Raji (cell line): ENCODE results near the gene SKIL.

ENCODE experiments used
- POLR2A ChIP-seq: IDR thresholded peaks from 2 replicates; pipeline ENCODE4 v1.6.1; 2011; ENCODE audit warnings: low read depth, low read length, control low read depth; ENCODE audit not compliant: insufficient read depth

SKIL gene

GRCh38 chr3:170419557-170420087 lies 62.1 kb downstream of the SKIL start:
- TF ChIP-seq POLR2A = no peak

GRCh38 chr3:170420307-170420821 lies 62.8 kb downstream of the SKIL start:
- no peak for TF ChIP-seq POLR2A

- TF ChIP-seq POLR2A = no peak
These were observed 63.7 kb downstream of the SKIL start for GRCh38 chr3:170421111-170421641.

GRCh38 chr3:170421758-170422157 lies 64.2 kb downstream of the SKIL start:
- no peak for TF ChIP-seq POLR2A

- no peak for TF ChIP-seq POLR2A
These were observed 65.6 kb downstream of the SKIL start for GRCh38 chr3:170423001-170423615.

- TF ChIP-seq POLR2A = no peak
These were observed 67.4 kb downstream of the SKIL start for GRCh38 chr3:170424879-170425278.

GRCh38 chr3:170425491-170426239 lies 68.2 kb downstream of the SKIL start:
- TF ChIP-seq POLR2A = no peak

- TF ChIP-seq POLR2A = no peak
These were observed 68.8 kb downstream of the SKIL start for GRCh38 chr3:170426240-170426797.

- no peak for TF ChIP-seq POLR2A
These were observed 70.6 kb downstream of the SKIL start for GRCh38 chr3:170428095-170428494.

GRCh38 chr3:170429050-170429449 lies 71.5 kb downstream of the SKIL start:
- no peak for TF ChIP-seq POLR2A

GRCh38 chr3:170431054-170431453 lies 73.5 kb downstream of the SKIL start:
- no peak for TF ChIP-seq POLR2A

- no peak for TF ChIP-seq POLR2A
These were observed 74.9 kb downstream of the SKIL start for GRCh38 chr3:170432416-170432815.

- TF ChIP-seq POLR2A = no peak
These were observed 79.2 kb downstream of the SKIL start for GRCh38 chr3:170436697-170437096.

- no peak for TF ChIP-seq POLR2A
These were observed 79.7 kb downstream of the SKIL start for GRCh38 chr3:170437176-170437575.

GRCh38 chr3:170437696-170438407 lies 80.3 kb downstream of the SKIL start:
- no peak for TF ChIP-seq POLR2A
